ENCODE data around the gene ARID5B.

ARID5B gene

GRCh38 chr10:61904733-61905725 lies 3.5 kb downstream of the ARID5B start:
- no peak overlapping the region for H3K4me3 ChIP-seq (ENCODE audit: low read depth, low read length)
- TF ChIP-seq CTCF (IDR thresholded peaks at IDR 0.05; ENCODE audit: low read depth, low read length), result no peak
- no peak for DNase-seq
- no peaks in the 10 kb centered on the region for H3K9me3 ChIP-seq (ENCODE audit: severe bottlenecking)
- no peak overlapping the region for H3K27ac ChIP-seq
- H3K36me3 ChIP-seq, result no peaks in the 10 kb centered on the region
- H3K27me3 ChIP-seq (ENCODE audit: insufficient read depth, low read depth, severe bottlenecking), result no peaks in the 10 kb centered on the region

DNA sequence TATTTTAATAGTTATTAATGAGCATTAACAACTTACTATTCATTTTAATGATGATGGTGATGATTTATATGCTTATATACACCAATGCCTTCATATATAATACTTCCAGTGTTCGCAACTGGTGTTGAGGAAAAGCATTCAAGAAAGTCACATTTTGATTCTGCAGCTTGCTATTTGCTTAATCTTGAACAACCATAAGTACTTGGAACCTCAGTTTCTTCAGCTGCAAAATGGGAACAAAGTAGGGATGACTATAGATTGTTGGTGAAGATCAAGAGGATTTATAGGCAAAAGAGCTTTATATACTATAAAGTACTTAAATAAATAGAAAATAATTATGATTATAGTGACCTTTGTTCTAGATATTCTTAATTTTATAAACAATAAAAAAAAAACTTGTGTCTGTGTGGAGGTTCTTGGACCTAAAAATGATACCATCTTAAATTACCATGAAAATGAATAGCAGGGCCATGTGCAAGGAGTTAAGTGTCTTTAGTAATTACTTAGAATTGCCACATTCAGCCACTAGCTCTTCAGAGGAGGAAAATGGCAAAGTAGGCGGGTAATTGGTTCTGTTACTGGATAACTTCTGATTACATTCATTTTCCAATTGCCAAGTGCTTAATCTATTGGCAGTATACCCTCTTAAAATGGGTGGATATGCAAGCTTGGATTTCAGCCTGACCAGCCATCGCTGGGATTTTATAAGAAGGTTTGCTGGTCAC lies 4.5 kb downstream of the ARID5B start:
- no peaks in the 10 kb centered on the region for H3K27me3 ChIP-seq (ENCODE audit: insufficient read depth, low read depth, severe bottlenecking)
- no peak for TF ChIP-seq CTCF (IDR thresholded peaks at IDR 0.05; ENCODE audit: low read depth, low read length)
- no peak for DNase-seq
- no peaks in the 10 kb centered on the region for H3K36me3 ChIP-seq
- H3K4me3 ChIP-seq (ENCODE audit: low read depth, low read length), result no peak overlapping the region
- no peaks in the 10 kb centered on the region for H3K9me3 ChIP-seq (ENCODE audit: severe bottlenecking)
- H3K27ac ChIP-seq, result no peak overlapping the region

GRCh38 chr10:61906562-61906901 lies 5.0 kb downstream of the ARID5B start:
- Histone ChIP-seq H3K27me3 (ENCODE audit: insufficient read depth, low read depth, severe bottlenecking) (no peaks in the 10 kb centered on the region), H3K9me3 (ENCODE audit: severe bottlenecking) (no peaks in the 10 kb centered on the region), H3K4me3 (ENCODE audit: low read depth, low read length) (no peak overlapping the region), H3K27ac (no peak overlapping the region), H3K36me3 (no peaks in the 10 kb centered on the region)
- no peak for DNase-seq
- no peak for TF ChIP-seq CTCF (IDR thresholded peaks at IDR 0.05; ENCODE audit: low read depth, low read length)

GRCh38 chr10:61907011-61907410 lies 5.5 kb downstream of the ARID5B start:
- Histone ChIP-seq H3K9me3 (ENCODE audit: severe bottlenecking) (no peaks in the 10 kb centered on the region), H3K27ac (no peak overlapping the region), H3K36me3 (no peaks in the 10 kb centered on the region), H3K27me3 (ENCODE audit: insufficient read depth, low read depth, severe bottlenecking) (no peaks in the 10 kb centered on the region), H3K4me3 (ENCODE audit: low read depth, low read length) (no peak overlapping the region)
- TF ChIP-seq CTCF (IDR thresholded peaks at IDR 0.05; ENCODE audit: low read depth, low read length), result no peak
- DNase-seq, result no peak

GRCh38 chr10:61907587-61907986 lies 6.1 kb downstream of the ARID5B start:
- Histone ChIP-seq H3K4me3 (ENCODE audit: low read depth, low read length) (no peak overlapping the region), H3K27me3 (ENCODE audit: insufficient read depth, low read depth, severe bottlenecking) (no peaks in the 10 kb centered on the region), H3K9me3 (ENCODE audit: severe bottlenecking) (no peaks in the 10 kb centered on the region), H3K36me3 (no peaks in the 10 kb centered on the region), H3K27ac (no peak overlapping the region)
- no peak for TF ChIP-seq CTCF (IDR thresholded peaks at IDR 0.05; ENCODE audit: low read depth, low read length)
- no peak for DNase-seq

All from WERI-Rb-1 (cell line).